Endodermal cell (in vitro differentiated cells): ENCODE measurements around the gene MCM3AP. TPM values are rescaled to one million over a fixed set of nuclear protein-coding genes. Genes with fewer than 3 reads are reported as not detected.

Source experiments
- DNase-seq: peaks from one replicate; pipeline ENCODE4 v3.0.0-alpha.2; 2017
- H3K27ac ChIP-seq: 2 replicates; pipeline ENCODE4 v1.5.1; 2013; ENCODE audit warnings: mild to moderate bottlenecking, low read depth, low read length, moderate library complexity
- H3K27me3 ChIP-seq: 2 replicates; pipeline ENCODE4 v1.6.1; 2013; ENCODE audit warnings: mild to moderate bottlenecking, low read length, moderate library complexity; ENCODE audit not compliant: insufficient read depth, control insufficient read depth, poor library complexity, severe bottlenecking
- H3K36me3 ChIP-seq: 2 replicates; pipeline ENCODE4 v1.7.0; 2013; ENCODE audit warnings: mild to moderate bottlenecking, low read length, moderate library complexity; ENCODE audit not compliant: control insufficient read depth, insufficient read depth
- H3K4me1 ChIP-seq: one replicate; pipeline ENCODE4 v1.7.0; 2013; ENCODE audit warnings: low read length; ENCODE audit not compliant: control insufficient read depth, insufficient read depth
- H3K4me3 ChIP-seq: 2 replicates; pipeline ENCODE4 v1.5.1; 2013; ENCODE audit warnings: mild to moderate bottlenecking, low read length, moderate library complexity
- H3K9ac ChIP-seq: 2 replicates; pipeline ENCODE4 v1.6.1; 2013; ENCODE audit warnings: mild to moderate bottlenecking, low read length, moderate library complexity; ENCODE audit not compliant: poor library complexity, severe bottlenecking; ENCODE audit errors: extremely low read depth
- H3K9me3 ChIP-seq: 2 replicates; pipeline ENCODE4 v1.6.1; 2013; ENCODE audit warnings: mild to moderate bottlenecking, low read length, moderate library complexity; ENCODE audit not compliant: control insufficient read depth
- H3K27ac Mint-ChIP-seq: 2 replicates; pipeline ENCODE4 v1.8.0; 2020; ENCODE audit warnings: mixed read lengths
- H3K27me3 Mint-ChIP-seq: 2 replicates; pipeline ENCODE4 v1.8.0; 2021; ENCODE audit warnings: mild to moderate bottlenecking, mixed read lengths; ENCODE audit not compliant: insufficient read depth
- H3K36me3 Mint-ChIP-seq: 2 replicates; pipeline ENCODE4 v1.8.0; 2020; ENCODE audit warnings: low read depth, mixed read lengths
- H3K4me1 Mint-ChIP-seq: 2 replicates; pipeline ENCODE4 v1.8.0; 2020; ENCODE audit warnings: mixed read lengths
- H3K4me3 Mint-ChIP-seq: 2 replicates; pipeline ENCODE4 v1.8.0; 2020; ENCODE audit warnings: mild to moderate bottlenecking, moderate library complexity, mixed read lengths
- H3K9me3 Mint-ChIP-seq: 2 replicates; pipeline ENCODE4 v1.8.0; 2020; ENCODE audit warnings: mild to moderate bottlenecking, mixed read lengths
- WGBS, 2 experiments: methylation state at CpG; one replicate each; pipeline versions ENCODE4 v1.1.5 to v1.1.7; 2013; ENCODE audit warnings: missing lambda C conversion rate in 2 of 2, mixed read lengths in 1 of 2; ENCODE audit not compliant: insufficient coverage in 1 of 2, insufficient read length in 1 of 2; 5-methylcytosine and 5-hydroxymethylcytosine counted together
- total RNA-seq, 2 donors: library from RNA; stranded (reverse); fragmentation: NEBNext Ultra II Directional in 1 of 2; extraction: Animal tissue kit (Norgen Biotek cat#: 25700) in 1 of 2; gene quantifications; 2 replicates in 1 of 2; 3 replicates in 1 of 2; pipeline ENCODE4 v1.2.1, GENCODE V29; 2021
- TF ChIP-seq, protein P1 (sequence below): fragments of 200-600 bp; sonication (generic); conservative IDR thresholded peaks from 2 replicates; pipeline ENCODE4 v1.5.0; 2021; ENCODE audit warnings: antibody characterized with exemption, mild to moderate bottlenecking

Gene MCM3AP
- total RNA-seq, 2 donors from 2014 or later = 120 to 161 TPM

GRCh38 chr21:46268371-46268770 lies 17.0 kb downstream of the MCM3AP start:
- H3K4me1 ChIP-seq = no peaks in the 10 kb centered on the region
- TF ChIP-seq, protein P1, sequence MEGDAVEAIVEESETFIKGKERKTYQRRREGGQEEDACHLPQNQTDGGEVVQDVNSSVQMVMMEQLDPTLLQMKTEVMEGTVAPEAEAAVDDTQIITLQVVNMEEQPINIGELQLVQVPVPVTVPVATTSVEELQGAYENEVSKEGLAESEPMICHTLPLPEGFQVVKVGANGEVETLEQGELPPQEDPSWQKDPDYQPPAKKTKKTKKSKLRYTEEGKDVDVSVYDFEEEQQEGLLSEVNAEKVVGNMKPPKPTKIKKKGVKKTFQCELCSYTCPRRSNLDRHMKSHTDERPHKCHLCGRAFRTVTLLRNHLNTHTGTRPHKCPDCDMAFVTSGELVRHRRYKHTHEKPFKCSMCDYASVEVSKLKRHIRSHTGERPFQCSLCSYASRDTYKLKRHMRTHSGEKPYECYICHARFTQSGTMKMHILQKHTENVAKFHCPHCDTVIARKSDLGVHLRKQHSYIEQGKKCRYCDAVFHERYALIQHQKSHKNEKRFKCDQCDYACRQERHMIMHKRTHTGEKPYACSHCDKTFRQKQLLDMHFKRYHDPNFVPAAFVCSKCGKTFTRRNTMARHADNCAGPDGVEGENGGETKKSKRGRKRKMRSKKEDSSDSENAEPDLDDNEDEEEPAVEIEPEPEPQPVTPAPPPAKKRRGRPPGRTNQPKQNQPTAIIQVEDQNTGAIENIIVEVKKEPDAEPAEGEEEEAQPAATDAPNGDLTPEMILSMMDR = no peak
- DNase-seq = no peak
- Mint-ChIP-seq H3K4me1 (no peaks in the 10 kb centered on the region), H3K4me3 (no peak overlapping the region), H3K36me3 (peaks cover 77% of the 10 kb centered on the region), H3K9me3 (no peaks in the 10 kb centered on the region), H3K27ac (no peak overlapping the region), H3K27me3 (no peaks in the 10 kb centered on the region)
- no peaks in the 10 kb centered on the region for H3K9me3 ChIP-seq
- no peaks in the 10 kb centered on the region for H3K27me3 ChIP-seq
- 95 to 97% methylated on average over 11 to 13 of the region's 13 CpGs for WGBS, 2 experiments
- H3K4me3 ChIP-seq = no peak overlapping the region
- no peak overlapping the region for H3K27ac ChIP-seq
- no peak overlapping the region for H3K9ac ChIP-seq
- H3K36me3 ChIP-seq = peaks cover 82% of the 10 kb centered on the region

GRCh38 chr21:46266946-46267345 lies 18.5 kb downstream of the MCM3AP start:
- H3K27ac ChIP-seq = no peak overlapping the region
- no peaks in the 10 kb centered on the region for H3K4me1 Mint-ChIP-seq
- peaks cover 79% of the 10 kb centered on the region for H3K36me3 ChIP-seq
- H3K36me3 Mint-ChIP-seq = peaks cover 78% of the 10 kb centered on the region
- no peak overlapping the region for H3K4me3 Mint-ChIP-seq
- H3K9ac ChIP-seq = no peak overlapping the region
- TF ChIP-seq, protein P1 = no peak
- H3K4me3 ChIP-seq = no peak overlapping the region
- H3K27me3 ChIP-seq = no peaks in the 10 kb centered on the region
- no peaks in the 10 kb centered on the region for H3K27me3 Mint-ChIP-seq
- H3K4me1 ChIP-seq = no peaks in the 10 kb centered on the region
- WGBS, 2 experiments = 93% methylated on average over 16 to 19 of the region's 19 CpGs
- DNase-seq = no peak
- H3K9me3 Mint-ChIP-seq = no peaks in the 10 kb centered on the region
- no peaks in the 10 kb centered on the region for H3K9me3 ChIP-seq
- H3K27ac Mint-ChIP-seq = no peak overlapping the region

GRCh38 chr21:46265736-46266525 lies 19.5 kb downstream of the MCM3AP start:
- 93 to 94% methylated on average over 19 to 26 of the region's 26 CpGs for WGBS, 2 experiments
- no peak overlapping the region for H3K9ac ChIP-seq
- no peak overlapping the region for H3K27ac ChIP-seq
- TF ChIP-seq, protein P1 = no peak
- Mint-ChIP-seq H3K27me3 (no peaks in the 10 kb centered on the region), H3K36me3 (peaks cover 81% of the 10 kb centered on the region), H3K9me3 (no peaks in the 10 kb centered on the region), H3K27ac (peak overlapping the region; percentile 7), H3K4me3 (no peak overlapping the region), H3K4me1 (no peaks in the 10 kb centered on the region)
- H3K27me3 ChIP-seq = no peaks in the 10 kb centered on the region
- H3K4me3 ChIP-seq = no peak overlapping the region
- H3K9me3 ChIP-seq = no peaks in the 10 kb centered on the region
- H3K4me1 ChIP-seq = no peaks in the 10 kb centered on the region
- H3K36me3 ChIP-seq = peaks cover 83% of the 10 kb centered on the region
- DNase-seq = no peak
